GM12872 (cell line): Measurements from ENCODE around the gene SLAMF1.

Experiments
- TF ChIP-seq, protein P1 (sequence below): IDR thresholded peaks from 3 replicates; pipeline ENCODE4 v1.5.1; 2011; ENCODE audit warnings: low read depth, mild to moderate bottlenecking, low read length, moderate library complexity; ENCODE audit not compliant: insufficient read depth

SLAMF1 gene

DNA sequence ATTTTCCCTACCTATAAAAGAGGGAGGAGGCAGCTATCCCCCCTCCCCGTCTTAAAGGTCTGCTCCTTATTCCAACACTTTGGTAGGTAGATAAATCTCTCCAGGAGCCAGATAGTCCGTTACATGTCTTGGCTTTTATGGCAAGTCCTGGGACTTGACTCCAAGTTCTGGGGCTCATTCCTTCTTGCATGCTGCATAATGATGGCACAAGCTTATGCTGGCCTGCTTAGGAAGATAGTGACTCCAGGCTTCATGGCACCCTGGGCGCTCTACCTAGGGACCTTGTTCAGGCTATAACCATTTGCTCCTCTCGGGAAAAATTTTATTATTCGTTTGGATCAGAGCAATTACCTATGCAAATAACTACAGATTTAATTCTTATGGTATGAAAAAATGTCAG is 3.7 kb downstream of the SLAMF1 start:
- TF ChIP-seq, protein P1, sequence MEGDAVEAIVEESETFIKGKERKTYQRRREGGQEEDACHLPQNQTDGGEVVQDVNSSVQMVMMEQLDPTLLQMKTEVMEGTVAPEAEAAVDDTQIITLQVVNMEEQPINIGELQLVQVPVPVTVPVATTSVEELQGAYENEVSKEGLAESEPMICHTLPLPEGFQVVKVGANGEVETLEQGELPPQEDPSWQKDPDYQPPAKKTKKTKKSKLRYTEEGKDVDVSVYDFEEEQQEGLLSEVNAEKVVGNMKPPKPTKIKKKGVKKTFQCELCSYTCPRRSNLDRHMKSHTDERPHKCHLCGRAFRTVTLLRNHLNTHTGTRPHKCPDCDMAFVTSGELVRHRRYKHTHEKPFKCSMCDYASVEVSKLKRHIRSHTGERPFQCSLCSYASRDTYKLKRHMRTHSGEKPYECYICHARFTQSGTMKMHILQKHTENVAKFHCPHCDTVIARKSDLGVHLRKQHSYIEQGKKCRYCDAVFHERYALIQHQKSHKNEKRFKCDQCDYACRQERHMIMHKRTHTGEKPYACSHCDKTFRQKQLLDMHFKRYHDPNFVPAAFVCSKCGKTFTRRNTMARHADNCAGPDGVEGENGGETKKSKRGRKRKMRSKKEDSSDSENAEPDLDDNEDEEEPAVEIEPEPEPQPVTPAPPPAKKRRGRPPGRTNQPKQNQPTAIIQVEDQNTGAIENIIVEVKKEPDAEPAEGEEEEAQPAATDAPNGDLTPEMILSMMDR = no peak

DNA sequence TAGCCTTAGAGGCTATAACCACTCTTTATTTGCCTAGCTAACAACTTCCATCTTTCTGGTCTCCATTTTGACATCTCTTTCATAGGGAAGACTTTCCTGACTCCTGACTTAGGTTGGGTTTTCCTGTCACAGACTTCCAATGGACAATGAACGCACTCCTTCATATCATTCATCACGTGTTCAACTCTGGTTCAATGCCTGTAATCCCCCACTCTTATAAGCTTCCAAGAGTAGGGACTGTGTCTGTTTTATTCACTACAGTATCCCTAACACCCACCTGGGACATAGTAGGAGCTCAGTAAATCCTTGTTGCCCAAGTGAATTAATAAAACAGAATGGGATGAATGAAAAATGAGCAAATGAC is 4.6 kb downstream of the SLAMF1 start:
- TF ChIP-seq, protein P1 = no peak

DNA sequence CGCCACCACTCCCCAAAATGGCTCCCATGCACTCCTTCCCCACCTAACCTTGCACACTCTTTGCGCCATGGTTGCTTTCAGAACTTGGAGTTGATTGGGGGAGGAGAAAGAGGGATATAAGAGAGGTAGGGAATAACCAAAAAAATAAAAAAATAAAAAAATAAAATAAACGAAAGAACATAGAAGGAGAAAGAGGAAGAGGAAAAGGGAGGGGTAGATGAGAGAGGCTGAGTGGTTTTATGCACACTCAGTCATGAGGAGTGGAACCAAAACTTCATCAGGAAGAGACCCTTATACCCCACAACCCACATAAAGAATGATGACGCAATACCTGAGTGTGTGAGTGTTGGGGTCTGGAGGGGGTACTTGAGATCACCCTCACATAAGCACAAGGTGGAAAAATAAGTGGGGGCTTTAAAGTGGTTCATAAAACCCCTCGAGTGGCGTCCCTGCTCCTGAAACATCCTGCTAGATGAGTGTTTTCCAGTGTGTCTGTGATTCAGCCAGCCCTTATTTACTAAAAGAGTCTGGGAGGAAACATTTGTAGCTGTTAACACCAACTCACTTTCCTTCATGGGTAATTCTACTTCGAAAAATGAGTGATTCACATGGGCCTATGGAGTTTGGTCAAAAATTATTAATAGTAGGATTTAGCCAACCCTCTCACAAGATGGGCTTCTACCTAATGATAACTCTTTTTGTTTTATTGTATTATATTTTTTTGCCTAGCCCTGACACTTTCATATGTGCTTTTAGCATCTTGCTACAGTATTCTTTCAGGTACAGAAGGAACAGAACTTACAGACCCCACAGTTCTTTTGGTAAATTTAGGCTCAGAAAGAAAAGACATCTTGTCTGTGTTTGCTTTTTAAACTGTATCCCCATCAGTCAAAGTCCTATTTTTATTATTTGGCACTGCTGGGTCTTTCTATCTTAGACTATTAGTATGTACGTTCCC is 5.2 kb downstream of the SLAMF1 start:
- TF ChIP-seq, protein P1 = no peak

DNA sequence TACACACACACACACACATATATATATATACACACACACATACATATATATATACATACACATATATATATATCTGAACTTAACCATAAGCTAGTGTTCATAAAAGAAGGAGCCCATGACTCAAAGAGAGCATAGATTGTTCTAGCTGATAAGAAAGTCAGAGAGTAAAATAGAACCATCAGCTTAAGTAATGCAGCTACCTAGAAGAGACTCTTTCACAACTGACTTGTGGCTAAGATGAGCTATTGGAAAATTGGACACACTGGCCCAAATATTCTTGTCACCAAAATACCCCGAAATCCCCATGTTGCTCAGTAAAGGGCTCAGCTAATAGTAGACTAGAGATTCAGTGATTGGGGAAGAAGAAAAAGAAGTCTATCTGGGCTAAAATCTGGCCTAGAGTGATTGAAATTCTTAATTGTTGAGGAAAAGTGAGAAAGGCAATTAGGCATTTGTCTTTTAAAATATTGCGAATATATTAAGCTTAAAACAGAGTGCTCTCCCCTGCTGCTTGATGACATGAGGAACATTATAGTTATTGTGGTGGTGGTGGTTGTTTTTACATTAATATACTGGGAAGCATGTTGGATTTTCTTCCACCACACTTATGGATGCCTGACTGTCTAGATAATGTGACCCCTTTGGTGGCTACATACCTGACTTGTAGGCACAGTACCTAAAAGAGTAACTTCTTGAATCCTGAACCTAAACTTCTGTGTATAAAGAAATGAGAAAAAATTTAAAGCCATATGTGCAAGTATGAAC is 6.3 kb downstream of the SLAMF1 start:
- TF ChIP-seq, protein P1 = no peak

DNA sequence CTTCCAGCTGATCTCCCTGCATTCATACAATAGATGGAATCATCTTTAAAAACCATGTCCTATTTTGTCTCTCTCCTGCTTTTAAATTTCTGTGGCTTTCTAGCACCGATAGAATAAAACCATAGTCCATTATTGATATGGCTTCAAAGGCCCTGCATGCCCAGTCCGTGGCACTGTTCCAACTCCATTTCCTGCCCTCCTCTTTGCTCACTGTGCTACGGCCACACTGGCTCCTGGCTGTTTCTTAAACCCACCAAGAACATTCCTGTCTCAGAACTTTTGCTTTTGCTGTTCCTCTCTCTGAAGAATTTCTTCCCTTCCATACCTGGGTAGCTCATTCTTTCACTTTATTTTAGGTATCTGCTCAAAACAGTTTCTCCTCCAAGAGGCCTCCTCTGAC is 7.2 kb downstream of the SLAMF1 start:
- TF ChIP-seq, protein P1 = no peak

DNA sequence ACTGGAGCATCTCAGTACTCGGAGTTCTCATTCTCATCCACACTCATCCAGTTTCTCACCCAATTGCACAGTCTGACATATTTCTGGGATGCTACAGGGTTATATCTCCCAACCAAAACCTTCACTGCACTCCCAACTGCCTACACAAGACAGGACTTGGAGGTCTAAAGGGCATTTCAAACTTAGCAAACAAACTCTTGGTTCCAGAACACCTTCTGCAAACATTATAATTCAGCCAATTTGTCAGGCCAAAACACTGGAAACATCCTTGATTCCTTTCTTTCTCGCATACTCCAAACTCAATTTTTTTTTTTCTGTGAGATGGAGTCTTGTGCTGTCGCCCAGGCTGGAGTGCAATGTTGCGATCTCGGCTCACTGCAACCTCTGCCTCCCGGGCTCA is 7.9 kb downstream of the SLAMF1 start:
- TF ChIP-seq, protein P1 = no peak

DNA sequence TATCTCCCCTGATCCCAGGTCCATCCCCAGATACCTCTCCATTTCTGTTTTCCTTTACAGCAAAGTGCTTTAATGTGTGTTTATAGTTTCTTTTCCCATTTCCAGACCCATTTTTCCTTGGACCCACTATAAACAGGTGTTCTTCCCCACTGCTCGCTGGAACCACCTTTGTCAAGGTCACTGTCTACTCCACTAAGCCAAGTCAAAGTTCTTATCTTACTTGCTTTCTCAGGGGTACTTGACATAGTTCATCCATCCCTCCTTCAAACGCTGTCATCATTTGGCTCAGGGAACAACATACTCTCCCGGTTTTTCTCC is 8.3 kb downstream of the SLAMF1 start:
- TF ChIP-seq, protein P1 = no peak
